ENCODE measurements around the gene CALHM5.

- TF ChIP-seq POLR2AphosphoS5 (IDR thresholded peaks at IDR 0.05) (no peak), EP300 (IDR thresholded peaks at IDR 0.05; ENCODE audit: low read depth) (no peak), POLR2A (IDR thresholded peaks at IDR 0.05) (no peak)
- TF ChIP-seq, protein P1, sequence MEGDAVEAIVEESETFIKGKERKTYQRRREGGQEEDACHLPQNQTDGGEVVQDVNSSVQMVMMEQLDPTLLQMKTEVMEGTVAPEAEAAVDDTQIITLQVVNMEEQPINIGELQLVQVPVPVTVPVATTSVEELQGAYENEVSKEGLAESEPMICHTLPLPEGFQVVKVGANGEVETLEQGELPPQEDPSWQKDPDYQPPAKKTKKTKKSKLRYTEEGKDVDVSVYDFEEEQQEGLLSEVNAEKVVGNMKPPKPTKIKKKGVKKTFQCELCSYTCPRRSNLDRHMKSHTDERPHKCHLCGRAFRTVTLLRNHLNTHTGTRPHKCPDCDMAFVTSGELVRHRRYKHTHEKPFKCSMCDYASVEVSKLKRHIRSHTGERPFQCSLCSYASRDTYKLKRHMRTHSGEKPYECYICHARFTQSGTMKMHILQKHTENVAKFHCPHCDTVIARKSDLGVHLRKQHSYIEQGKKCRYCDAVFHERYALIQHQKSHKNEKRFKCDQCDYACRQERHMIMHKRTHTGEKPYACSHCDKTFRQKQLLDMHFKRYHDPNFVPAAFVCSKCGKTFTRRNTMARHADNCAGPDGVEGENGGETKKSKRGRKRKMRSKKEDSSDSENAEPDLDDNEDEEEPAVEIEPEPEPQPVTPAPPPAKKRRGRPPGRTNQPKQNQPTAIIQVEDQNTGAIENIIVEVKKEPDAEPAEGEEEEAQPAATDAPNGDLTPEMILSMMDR (IDR thresholded peaks at IDR 0.05) = no peak
Measured at GRCh38 chr6:116507324-116507723, 4.1 kb upstream of the CALHM5 start.
